Nephron progenitor cell (in vitro differentiated cells): ENCODE measurements around the gene TMEM243.

Experiments used
- DNase-seq: peaks from one replicate; pipeline ENCODE4 v3.0.0; 2021
- H3K27ac Mint-ChIP-seq: 2 replicates; pipeline ENCODE4 v1.8.0; 2021; ENCODE audit warnings: mild to moderate bottlenecking, moderate library complexity, mixed read lengths
- H3K27me3 Mint-ChIP-seq: 2 replicates; pipeline ENCODE4 v1.8.0; 2021; ENCODE audit warnings: mild to moderate bottlenecking, low read depth, mixed read lengths; ENCODE audit not compliant: poor library complexity
- H3K36me3 Mint-ChIP-seq: 2 replicates; pipeline ENCODE4 v1.8.0; 2021; ENCODE audit warnings: low read depth, mixed read lengths
- H3K4me1 Mint-ChIP-seq: 2 replicates; pipeline ENCODE4 v1.8.0; 2021; ENCODE audit warnings: mixed read lengths
- H3K4me3 Mint-ChIP-seq: 2 replicates; pipeline ENCODE4 v1.8.0; 2021; ENCODE audit warnings: mild to moderate bottlenecking, moderate library complexity, mixed read lengths
- H3K9me3 Mint-ChIP-seq: 2 replicates; pipeline ENCODE4 v1.8.0; 2021; ENCODE audit warnings: mild to moderate bottlenecking, moderate library complexity, mixed read lengths
- TF ChIP-seq, protein P1 (sequence below): fragments of 200-600 bp; sonication (generic); IDR thresholded peaks from 2 replicates; pipeline ENCODE4 v1.5.0; 2021; ENCODE audit warnings: antibody characterized with exemption

Gene TMEM243

DNA sequence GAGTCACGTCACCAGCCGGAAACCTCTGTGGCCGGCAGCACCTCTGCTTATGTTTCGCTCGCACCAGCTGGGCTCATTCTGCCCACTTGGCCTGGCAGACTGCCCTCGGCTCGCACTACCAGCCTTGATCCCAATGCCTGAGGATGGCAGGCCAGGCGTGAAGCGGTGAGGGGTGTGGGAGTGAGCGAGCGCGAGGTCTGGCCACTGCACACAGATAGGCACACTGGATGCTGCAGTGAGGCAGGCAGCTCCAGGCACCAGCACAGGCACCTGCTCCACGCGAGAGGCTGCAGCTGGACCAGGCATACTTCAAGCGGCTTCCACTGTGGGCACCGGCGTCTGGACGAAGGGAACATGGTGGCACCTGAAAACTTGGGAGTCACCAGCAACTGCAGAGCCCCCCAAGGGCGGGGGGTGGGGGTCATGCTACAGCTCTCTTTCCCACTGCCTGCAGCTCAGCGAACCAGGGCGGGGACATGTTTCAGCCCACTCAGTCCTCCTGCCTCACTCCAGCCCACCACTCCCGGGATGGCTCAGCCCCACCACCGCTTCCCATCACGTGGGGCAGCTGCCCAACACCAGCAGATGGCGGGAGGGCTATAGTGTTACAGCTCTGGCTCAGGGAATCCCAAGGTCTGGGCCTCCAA is 72.7 kb downstream of the TMEM243 start:
- Mint-ChIP-seq H3K27me3 (no peaks in the 10 kb centered on the region), H3K36me3 (no peaks in the 10 kb centered on the region), H3K4me3 (no peak overlapping the region), H3K27ac (no peak overlapping the region), H3K9me3 (no peaks in the 10 kb centered on the region), H3K4me1 (peaks cover 24% of the 10 kb centered on the region)
- TF ChIP-seq, protein P1, sequence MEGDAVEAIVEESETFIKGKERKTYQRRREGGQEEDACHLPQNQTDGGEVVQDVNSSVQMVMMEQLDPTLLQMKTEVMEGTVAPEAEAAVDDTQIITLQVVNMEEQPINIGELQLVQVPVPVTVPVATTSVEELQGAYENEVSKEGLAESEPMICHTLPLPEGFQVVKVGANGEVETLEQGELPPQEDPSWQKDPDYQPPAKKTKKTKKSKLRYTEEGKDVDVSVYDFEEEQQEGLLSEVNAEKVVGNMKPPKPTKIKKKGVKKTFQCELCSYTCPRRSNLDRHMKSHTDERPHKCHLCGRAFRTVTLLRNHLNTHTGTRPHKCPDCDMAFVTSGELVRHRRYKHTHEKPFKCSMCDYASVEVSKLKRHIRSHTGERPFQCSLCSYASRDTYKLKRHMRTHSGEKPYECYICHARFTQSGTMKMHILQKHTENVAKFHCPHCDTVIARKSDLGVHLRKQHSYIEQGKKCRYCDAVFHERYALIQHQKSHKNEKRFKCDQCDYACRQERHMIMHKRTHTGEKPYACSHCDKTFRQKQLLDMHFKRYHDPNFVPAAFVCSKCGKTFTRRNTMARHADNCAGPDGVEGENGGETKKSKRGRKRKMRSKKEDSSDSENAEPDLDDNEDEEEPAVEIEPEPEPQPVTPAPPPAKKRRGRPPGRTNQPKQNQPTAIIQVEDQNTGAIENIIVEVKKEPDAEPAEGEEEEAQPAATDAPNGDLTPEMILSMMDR = no peak
- DNase-seq = no peak
